Peyer's patch (tissue), 4 donors: ENCODE results near the gene SYCP2. TPM values are rescaled to one million over a fixed set of nuclear protein-coding genes. Genes with fewer than 3 reads are reported as not detected.

ENCODE experiments used
- DNase-seq, 3 donors: peaks; one replicate each; pipeline ENCODE4 v3.0.0-alpha.2; 2017 to 2019
- H3K27ac ChIP-seq, 4 donors: fragments of 200-600 bp; sonication (generic); one replicate each; pipeline ENCODE4 v1.5.1; 2016 to 2019
- H3K27me3 ChIP-seq, 2 donors: fragments of 200-600 bp; sonication (generic); one replicate each; pipeline ENCODE4 v1.5.1; 2019
- H3K36me3 ChIP-seq, 3 donors: fragments of 200-600 bp; sonication (generic); one replicate each; pipeline ENCODE4 v1.5.1; 2016 to 2019
- H3K4me1 ChIP-seq, 4 donors: fragments of 200-600 bp; sonication (generic); one replicate each; pipeline ENCODE4 v1.5.1; 2016 to 2019
- H3K4me3 ChIP-seq, 4 donors: fragments of 200-600 bp; sonication (generic); 1 replicate in 3 of 4; 2 replicates in 1 of 4; pipeline ENCODE4 v1.5.1; 2016 to 2019; ENCODE audit warnings: mild to moderate bottlenecking in 1 of 4
- H3K9me3 ChIP-seq, 4 donors: fragments of 200-600 bp; sonication (generic); one replicate each; pipeline ENCODE4 v1.5.1; 2016 to 2019; ENCODE audit warnings: mild to moderate bottlenecking in 1 of 4
- POLR2A ChIP-seq, 2 donors: fragments of 450-650 bp; IDR thresholded peaks; one replicate each; pipeline ENCODE4 v1.5.1; 2017; ENCODE audit warnings: antibody characterized with exemption in 2 of 2, mild to moderate bottlenecking in 2 of 2, moderate library complexity in 2 of 2
- total RNA-seq, 4 donors: library from RNA; depleted of rRNA; stranded (reverse); fragments of >200 nt; gene quantifications; one replicate each; pipeline ENCODE4 v1.1.0, GENCODE V29; 2016
- TF ChIP-seq, protein P1 (sequence below), 6 experiments: fragments of 450-650 bp in 4 of 6; fragments of 200-600 bp in 2 of 6; sonication (generic) in 1 of 6; IDR thresholded peaks; one replicate each; pipeline ENCODE4 v1.5.1; 2017 to 2019; ENCODE audit warnings: antibody characterized with exemption in 6 of 6, mild to moderate bottlenecking in 3 of 6, moderate library complexity in 1 of 6

SYCP2 gene
- total RNA-seq, 4 donors from 2014 or later, result 2.0 to 35.5 (median 2.7) TPM

GRCh38 chr20:59829054-59829785 lies 104.2 kb downstream of the SYCP2 start:
- H3K4me3 ChIP-seq, result no peak overlapping the region
- no peak overlapping the region for H3K27ac ChIP-seq
- DNase-seq, result peak in 1 of 3 donors; percentile 43
- no peaks in the 10 kb centered on the region for H3K27me3 ChIP-seq
- H3K9me3 ChIP-seq, result no peaks in the 10 kb centered on the region
- no peak for TF ChIP-seq POLR2A (IDR thresholded peaks at IDR 0.05)
- TF ChIP-seq, protein P1, sequence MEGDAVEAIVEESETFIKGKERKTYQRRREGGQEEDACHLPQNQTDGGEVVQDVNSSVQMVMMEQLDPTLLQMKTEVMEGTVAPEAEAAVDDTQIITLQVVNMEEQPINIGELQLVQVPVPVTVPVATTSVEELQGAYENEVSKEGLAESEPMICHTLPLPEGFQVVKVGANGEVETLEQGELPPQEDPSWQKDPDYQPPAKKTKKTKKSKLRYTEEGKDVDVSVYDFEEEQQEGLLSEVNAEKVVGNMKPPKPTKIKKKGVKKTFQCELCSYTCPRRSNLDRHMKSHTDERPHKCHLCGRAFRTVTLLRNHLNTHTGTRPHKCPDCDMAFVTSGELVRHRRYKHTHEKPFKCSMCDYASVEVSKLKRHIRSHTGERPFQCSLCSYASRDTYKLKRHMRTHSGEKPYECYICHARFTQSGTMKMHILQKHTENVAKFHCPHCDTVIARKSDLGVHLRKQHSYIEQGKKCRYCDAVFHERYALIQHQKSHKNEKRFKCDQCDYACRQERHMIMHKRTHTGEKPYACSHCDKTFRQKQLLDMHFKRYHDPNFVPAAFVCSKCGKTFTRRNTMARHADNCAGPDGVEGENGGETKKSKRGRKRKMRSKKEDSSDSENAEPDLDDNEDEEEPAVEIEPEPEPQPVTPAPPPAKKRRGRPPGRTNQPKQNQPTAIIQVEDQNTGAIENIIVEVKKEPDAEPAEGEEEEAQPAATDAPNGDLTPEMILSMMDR (IDR thresholded peaks at IDR 0.05), result no peak
- no peaks in the 10 kb centered on the region for H3K36me3 ChIP-seq
- H3K4me1 ChIP-seq, result peaks cover 0 to 39% (median 16%) of the 10 kb centered on the region in 4 donors

DNA sequence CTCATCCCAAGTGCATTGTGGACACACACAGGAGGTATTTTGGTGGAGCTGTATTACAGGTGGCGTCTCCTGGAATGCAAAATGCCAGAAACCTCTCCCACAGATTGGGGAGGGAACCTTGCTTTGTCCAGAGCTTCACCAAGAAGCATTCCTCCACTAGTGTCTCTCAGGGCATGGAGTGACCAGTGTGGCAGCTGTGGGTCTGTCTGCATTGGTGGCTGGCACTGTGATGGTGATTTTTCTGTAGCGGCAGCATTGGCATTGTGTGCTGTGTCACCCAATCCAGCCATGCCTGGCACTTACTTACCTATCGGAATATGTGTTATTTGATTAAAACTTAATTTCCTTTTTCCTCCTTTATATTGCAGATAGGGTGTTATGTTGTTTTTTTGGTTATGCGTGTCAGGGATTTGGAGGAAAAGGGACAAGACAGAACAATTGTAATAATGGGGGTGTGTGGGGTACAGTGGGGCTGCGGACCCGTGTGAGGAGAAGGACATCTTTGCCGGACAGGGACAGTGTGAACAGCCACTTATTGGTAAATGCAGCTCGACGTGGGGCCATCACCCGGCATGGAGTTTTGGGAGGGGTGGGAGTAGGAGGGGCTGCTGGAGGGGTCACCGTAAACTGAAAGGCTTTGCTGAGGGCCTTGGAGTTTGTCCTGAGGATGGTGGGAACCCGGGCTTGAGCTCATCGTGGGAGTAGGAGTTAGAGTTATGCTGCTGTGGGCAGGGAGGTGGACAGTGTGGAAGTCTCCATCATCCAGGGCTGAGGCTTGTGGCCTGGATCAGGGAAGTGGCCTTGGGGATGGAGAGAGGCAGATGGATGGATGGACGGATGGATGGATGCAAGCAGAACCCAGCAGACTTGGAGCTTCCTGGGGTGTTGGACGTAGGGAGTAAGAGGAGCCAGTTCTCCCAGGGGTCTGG lies 105.0 kb downstream of the SYCP2 start:
- no peak for DNase-seq
- Histone ChIP-seq H3K27ac (peak overlapping the region in 2 of 4 donors; percentile 83 to 99), H3K4me3 (no peak overlapping the region), H3K4me1 (peaks cover 0 to 44% (median 16%) of the 10 kb centered on the region in 4 donors), H3K27me3 (no peaks in the 10 kb centered on the region), H3K36me3 (no peaks in the 10 kb centered on the region), H3K9me3 (no peaks in the 10 kb centered on the region)
- no peak for TF ChIP-seq POLR2A (IDR thresholded peaks at IDR 0.05)
- TF ChIP-seq, protein P1 (IDR thresholded peaks at IDR 0.05), result no peak

DNA sequence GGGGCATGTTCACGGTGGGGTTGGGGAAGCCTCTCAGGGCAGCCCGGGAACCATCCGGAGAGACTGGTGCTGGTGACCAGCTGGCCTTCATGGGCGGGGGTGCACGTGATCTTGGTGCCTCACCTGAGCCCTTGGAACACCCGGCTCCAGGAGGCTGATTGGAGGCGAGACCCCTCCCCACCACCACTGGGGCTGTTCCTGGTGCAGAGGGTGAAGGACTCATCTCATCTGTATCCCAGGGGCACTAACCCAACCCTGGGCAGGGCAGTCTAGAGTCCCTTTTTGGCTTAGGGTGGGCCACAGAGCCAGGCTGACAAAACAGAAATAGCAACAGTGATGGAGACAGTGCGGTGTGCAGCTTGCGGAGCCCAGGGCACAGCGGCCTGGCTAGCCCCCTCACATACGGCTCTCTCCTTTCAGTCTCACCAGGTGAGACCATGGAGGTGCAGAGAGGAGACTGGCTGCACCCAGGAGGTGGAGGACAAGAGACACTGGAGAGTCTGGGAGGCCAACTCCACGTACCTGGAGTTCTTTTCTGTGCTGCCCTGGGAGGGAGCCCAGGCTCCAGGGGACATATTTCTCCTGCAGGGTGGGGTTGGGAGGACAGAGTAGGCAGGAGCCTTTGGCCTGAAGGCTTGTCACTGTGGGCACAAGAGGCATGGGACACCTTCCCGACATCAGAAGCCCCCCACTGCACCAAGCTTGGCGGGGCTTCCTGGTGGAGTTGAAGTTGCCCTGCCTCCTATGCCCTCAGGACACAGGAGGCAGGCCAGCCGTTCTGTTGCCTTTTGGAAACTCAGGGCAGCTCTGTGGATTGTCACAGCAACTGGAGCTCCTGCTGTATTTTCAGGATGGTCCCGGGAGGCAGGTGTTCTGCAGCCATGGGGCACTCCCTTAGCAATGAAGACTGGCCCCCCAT lies 106.0 kb downstream of the SYCP2 start:
- Histone ChIP-seq H3K27me3 (no peaks in the 10 kb centered on the region), H3K27ac (peak overlapping the region in 3 of 4 donors; percentile 83 to 99 (median 96)), H3K4me1 (peaks cover 0 to 46% (median 16%) of the 10 kb centered on the region in 4 donors), H3K4me3 (peak overlapping the region in 2 of 4 donors; percentile 6 to 21), H3K9me3 (no peaks in the 10 kb centered on the region), H3K36me3 (no peaks in the 10 kb centered on the region)
- peak in 2 of 3 donors; percentile 62 to 78 for DNase-seq
- TF ChIP-seq, protein P1 (IDR thresholded peaks at IDR 0.05), result no peak
- TF ChIP-seq POLR2A (IDR thresholded peaks at IDR 0.05), result no peak

GRCh38 chr20:59825944-59826759 lies 107.3 kb downstream of the SYCP2 start:
- H3K27me3 ChIP-seq, result no peaks in the 10 kb centered on the region
- no peaks in the 10 kb centered on the region for H3K9me3 ChIP-seq

More at GRCh38 chr20:59825944-59826759, 107.3 kb downstream of the SYCP2 start:
- Histone ChIP-seq H3K4me1 (peaks cover 0 to 39% (median 16%) of the 10 kb centered on the region in 4 donors), H3K36me3 (no peaks in the 10 kb centered on the region), H3K4me3 (no peak overlapping the region), H3K27ac (peak overlapping the region in 3 of 4 donors; percentile 83 to 99 (median 96))
- peak in 2 of 3 donors; percentile 93 to 96 for DNase-seq
- TF ChIP-seq, protein P1 (IDR thresholded peaks at IDR 0.05), result peak in 3 of 6 experiments; percentile 25 to 40 (median 37)
- peak; percentile 90 to 95 for TF ChIP-seq POLR2A (IDR thresholded peaks at IDR 0.05)
